H1 (cell line): ENCODE measurements around the gene ARMC9. TPM values are rescaled to one million over a fixed set of nuclear protein-coding genes. Genes with fewer than 3 reads are reported as not detected.

ENCODE experiments used
- CTCF ChIA-PET: fragments of 300-600 bp; sonication (Branson Sonifier 250); formaldehyde crosslinking; loops from one replicate; lab custom pipeline; 2021; ENCODE audit not compliant: partially characterized antibody; lab: Charles Lee
- POLR2A ChIA-PET: fragments of 300-600 bp; sonication (Branson Sonifier 250); formaldehyde crosslinking; loops from one replicate; lab custom pipeline; 2021; ENCODE audit warnings: inconsistent platforms; ENCODE audit not compliant: partially characterized antibody; lab: Charles Lee
- DNase-seq, 2 experiments: peaks; one replicate each; pipeline versions ENCODE4 v3.0.0 to v3.0.0-alpha.2; 2010 to 2022; ENCODE audit warnings: low spot score in 2 of 2, low read depth in 1 of 2, mixed read lengths in 1 of 2
- FAIRE-seq: peaks from 2 replicates; lab custom pipeline; 2011; peaks lifted over from hg19 to GRCh38; lab: Jason Lieb, UNC
- H2AFZ ChIP-seq: 2 replicates; pipeline ENCODE4 v1.8.1; 2012; ENCODE audit warnings: low read length, inconsistent platforms
- H2AK5ac ChIP-seq: 2 replicates; pipeline ENCODE4 v1.6.1; 2013; ENCODE audit warnings: low read depth, low read length
- H2BK120ac ChIP-seq: replicated peaks from 2 replicates; pipeline ENCODE3; 2013; ENCODE audit warnings: low read depth, low read length, inconsistent platforms
- H2BK12ac ChIP-seq: 2 replicates; pipeline ENCODE4 v1.6.1; 2013; ENCODE audit warnings: low read depth, low read length
- H2BK15ac ChIP-seq: 2 replicates; pipeline ENCODE4 v1.6.1; 2013; ENCODE audit warnings: low read length
- H2BK20ac ChIP-seq: 2 replicates; pipeline ENCODE4 v1.6.1; 2013; ENCODE audit warnings: low read length
- H2BK5ac ChIP-seq: 2 replicates; pipeline ENCODE4 v1.6.1; 2013; ENCODE audit warnings: low read depth, low read length
- H3K14ac ChIP-seq: 2 replicates; pipeline ENCODE4 v1.6.1; 2013; ENCODE audit warnings: inconsistent platforms; ENCODE audit not compliant: insufficient read length
- H3K18ac ChIP-seq: 2 replicates; pipeline ENCODE4 v1.6.1; 2013; ENCODE audit warnings: low read length; ENCODE audit errors: extremely low read depth
- H3K23ac ChIP-seq: 2 replicates; pipeline ENCODE4 v1.6.1; 2013; ENCODE audit warnings: inconsistent platforms; ENCODE audit not compliant: insufficient read length
- H3K23me2 ChIP-seq: 2 replicates; pipeline ENCODE4 v1.6.1; 2013; ENCODE audit warnings: low read depth, low read length
- H3K27ac ChIP-seq: 2 replicates; pipeline ENCODE4 v1.6.1; 2011; ENCODE audit warnings: low read depth, low read length, inconsistent platforms
- H3K27me3 ChIP-seq, 4 experiments: replicated peaks in 1 of 4; 1 replicate in 1 of 4; 2 replicates in 3 of 4; pipeline versions ENCODE4 v1.6.1 to v1.8.1; 2011 to 2013; ENCODE audit warnings: low read length in 3 of 4, mild to moderate bottlenecking in 3 of 4, inconsistent platforms in 2 of 4, mixed read lengths in 2 of 4, moderate library complexity in 1 of 4; ENCODE audit not compliant: control insufficient read depth in 3 of 4, insufficient read depth in 3 of 4; ENCODE audit errors: extremely low read depth in 1 of 4
- H3K36me3 ChIP-seq, 4 experiments: 2 replicates each; pipeline versions ENCODE4 v1.6.1 to v1.8.1; 2011 to 2013; ENCODE audit warnings: mild to moderate bottlenecking in 4 of 4, low read length in 3 of 4, moderate library complexity in 2 of 4, control low read depth in 1 of 4, inconsistent platforms in 1 of 4; ENCODE audit not compliant: insufficient read depth in 4 of 4, control insufficient read depth in 2 of 4
- H3K4ac ChIP-seq: replicated peaks from 2 replicates; pipeline ENCODE3; 2013; ENCODE audit warnings: low read length, low read depth, mixed read lengths, inconsistent platforms; ENCODE audit not compliant: insufficient read length
- H3K4me1 ChIP-seq, 4 experiments: replicated peaks in 1 of 4; 1 replicate in 1 of 4; 2 replicates in 3 of 4; pipeline versions ENCODE4 v1.6.1 to v1.8.1; 2011 to 2013; ENCODE audit warnings: low read length in 3 of 4, inconsistent platforms in 2 of 4, mixed read lengths in 1 of 4; ENCODE audit not compliant: insufficient read depth in 4 of 4, control insufficient read depth in 3 of 4
- H3K4me2 ChIP-seq, 2 experiments: 2 replicates each; pipeline versions ENCODE4 v1.6.1 to v1.8.1; 2011 to 2013; ENCODE audit warnings: low read depth in 2 of 2, low read length in 2 of 2, control low read depth in 1 of 2, inconsistent platforms in 1 of 2, mild to moderate bottlenecking in 1 of 2; ENCODE audit not compliant: insufficient read depth in 1 of 2
- H3K4me3 ChIP-seq, 4 experiments: fragments of 200-600, 300-600 bp in 1 of 4; sonication (generic), shearing (Covaris generic), sonication (Bioruptor Twin) in 1 of 4; 2 replicates each; pipeline versions ENCODE4 v1.5.1 to v1.8.1; 2011 to 2016; ENCODE audit warnings: low read length in 4 of 4, low read depth in 3 of 4, control low read depth in 2 of 4, inconsistent platforms in 2 of 4, mild to moderate bottlenecking in 2 of 4, mixed read lengths in 1 of 4, moderate library complexity in 1 of 4; ENCODE audit not compliant: insufficient read depth in 2 of 4; ENCODE audit errors: extremely low read depth in 1 of 4
- H3K56ac ChIP-seq: replicated peaks from 2 replicates; pipeline ENCODE3; 2013; ENCODE audit warnings: low read depth, mild to moderate bottlenecking, mixed read lengths, low read length, inconsistent platforms; ENCODE audit not compliant: insufficient read length
- H3K79me1 ChIP-seq: 2 replicates; pipeline ENCODE4 v1.6.1; 2013; ENCODE audit warnings: low read depth, low read length, control low read depth
- H3K79me2 ChIP-seq, 2 experiments: 2 replicates each; pipeline versions ENCODE4 v1.6.1 to v1.8.1; 2012 to 2013; ENCODE audit warnings: low read length in 2 of 2, mild to moderate bottlenecking in 2 of 2, inconsistent platforms in 1 of 2; ENCODE audit not compliant: insufficient read depth in 2 of 2, control insufficient read depth in 1 of 2
- H3K9ac ChIP-seq, 4 experiments: replicated peaks in 1 of 4; 1 replicate in 1 of 4; 2 replicates in 3 of 4; pipeline versions ENCODE4 v1.6.1 to v1.8.1; 2011 to 2013; ENCODE audit warnings: low read depth in 3 of 4, low read length in 3 of 4, control low read depth in 2 of 4, mild to moderate bottlenecking in 2 of 4, moderate library complexity in 2 of 4, inconsistent platforms in 1 of 4; ENCODE audit errors: extremely low read depth in 1 of 4
- H3K9me3 ChIP-seq, 2 experiments: 2 replicates each; pipeline versions ENCODE4 v1.6.1 to v1.8.1; 2012 to 2013; ENCODE audit warnings: mild to moderate bottlenecking in 2 of 2, moderate library complexity in 2 of 2, control low read depth in 1 of 2, inconsistent platforms in 1 of 2, low read depth in 1 of 2, low read length in 1 of 2, mixed read lengths in 1 of 2; ENCODE audit not compliant: insufficient read depth in 2 of 2
- H4K20me1 ChIP-seq, 2 experiments: replicated peaks in 1 of 2; 2 replicates each; pipeline versions ENCODE3 to v1.8.1; 2011 to 2013; ENCODE audit warnings: inconsistent platforms in 2 of 2, low read length in 2 of 2, mild to moderate bottlenecking in 1 of 2; ENCODE audit not compliant: insufficient read depth in 2 of 2, control insufficient read depth in 1 of 2
- H4K5ac ChIP-seq: 2 replicates; pipeline ENCODE4 v1.6.1; 2013; ENCODE audit warnings: low read length, low read depth, mixed read lengths, inconsistent platforms; ENCODE audit not compliant: insufficient read length
- H4K8ac ChIP-seq: 2 replicates; pipeline ENCODE4 v1.8.0; 2013; ENCODE audit warnings: mild to moderate bottlenecking, moderate library complexity, low read length, inconsistent platforms; ENCODE audit not compliant: insufficient read depth; ENCODE audit errors: extremely low read depth
- H4K91ac ChIP-seq: replicated peaks from 2 replicates; pipeline ENCODE3; 2013; ENCODE audit warnings: low read length, mixed read lengths, inconsistent platforms; ENCODE audit not compliant: insufficient read length
- ASH2L ChIP-seq: fragments of 200-600, 300-600 bp; sonication (generic); IDR thresholded peaks from one replicate; pipeline ENCODE4 v1.7.1; 2017; ENCODE audit warnings: low read length
- CTCF ChIP-seq, 3 experiments: IDR thresholded peaks; 1 replicate in 2 of 3; 2 replicates in 1 of 3; pipeline versions ENCODE4 v1.5.1 to v1.6.1; 2011; ENCODE audit warnings: low read length in 3 of 3, mild to moderate bottlenecking in 3 of 3, inconsistent platforms in 2 of 3, low read depth in 1 of 3, moderate library complexity in 1 of 3; ENCODE audit not compliant: insufficient read depth in 1 of 3; ENCODE audit errors: control extremely low read depth in 1 of 3
- FOSL1 ChIP-seq: IDR thresholded peaks from 2 replicates; pipeline ENCODE4 v1.6.1; 2011; ENCODE audit warnings: mild to moderate bottlenecking, low read depth, low read length, moderate library complexity; ENCODE audit not compliant: insufficient read depth
- POU5F1 ChIP-seq: IDR thresholded peaks from 2 replicates; pipeline ENCODE4 v1.6.1; 2011; ENCODE audit warnings: low read depth, mild to moderate bottlenecking, low read length, moderate library complexity
- RAD21 ChIP-seq, 2 experiments: IDR thresholded peaks in 1 of 2; conservative IDR thresholded peaks in 1 of 2; 2 replicates each; pipeline ENCODE4 v1.6.1; 2011; ENCODE audit warnings: low read depth in 2 of 2, low read length in 2 of 2, improper control_type of control experiment in 1 of 2, inconsistent platforms in 1 of 2, mild to moderate bottlenecking in 1 of 2, moderate library complexity in 1 of 2
- TCF12 ChIP-seq: IDR thresholded peaks from 2 replicates; pipeline ENCODE4 v1.6.1; 2011; ENCODE audit warnings: low read depth, mild to moderate bottlenecking, low read length
- YY1 ChIP-seq: IDR thresholded peaks from 2 replicates; pipeline ENCODE4 v1.6.1; 2011; ENCODE audit warnings: low read depth, mild to moderate bottlenecking, low read length
- WGBS, 2 experiments: shearing (Covaris generic) in 1 of 2; methylation state at CpG; one replicate each; pipeline versions ENCODE4 v1.1.6 to v1.1.7; 2013 to 2015; ENCODE audit warnings: low lambda C conversion rate in 2 of 2, mixed read lengths in 2 of 2, inconsistent platforms in 1 of 2, low coverage in 1 of 2, missing lambda C conversion rate in 1 of 2; ENCODE audit not compliant: insufficient replicate concordance in 2 of 2, insufficient coverage in 1 of 2, insufficient read length in 1 of 2; ENCODE audit errors: extremely low coverage in 1 of 2, missing lambda C conversion rate in 1 of 2; 5-methylcytosine and 5-hydroxymethylcytosine counted together
- polyA plus RNA-seq, 7 experiments: library from polyadenylated mRNA; depleted of rRNA in 3 of 7; stranded (reverse) in 5 of 7; unstranded in 2 of 7; fragments of >200 nt in 5 of 7; fragments of 200-250 nt in 2 of 7; gene quantifications; 1 replicate in 5 of 7; 2 replicates in 1 of 7; 4 replicates in 1 of 7; pipeline versions ENCODE4 v1.2.1 to v1.2.3, GENCODE V29; 2011 to 2013; ENCODE audit warnings: missing spikeins in 2 of 7, mixed read lengths in 2 of 7
- total RNA-seq: library from RNA; stranded (reverse); fragmentation: NEBNext Ultra II Directional; extraction: Animal tissue kit (Norgen Biotek cat#: 25700); gene quantifications from 2 replicates; pipeline ENCODE4 v1.2.1, GENCODE V29; 2021

Gene ARMC9
- total and polyA plus RNA-seq, 2 of the 8 experiments (the other 6 are each of a cell fraction or from before 2014, with no cell fraction given) = 23.2 to 36.1 TPM

GRCh38 chr2:231245249-231246094 is 47.0 kb downstream of the ARMC9 start:
- no peak overlapping the region for H2BK120ac ChIP-seq
- 87% methylated on average over 14 of the region's 14 CpGs; no CpG with 5 or more reads in 1 of the 2 experiments for WGBS, 2 experiments
- no peaks in the 10 kb centered on the region for H3K9me3 ChIP-seq
- H3K23ac ChIP-seq = no peak overlapping the region
- H3K18ac ChIP-seq = no peak overlapping the region
- H2AFZ ChIP-seq = no peak overlapping the region
- POLR2A ChIA-PET = interaction anchor here (0.7 to 3.7 kb wide), 6 partner anchors 10 to 213 kb away, joined by 3 to 13 read pairs (median 3); no protein-coding TSS in a partner anchor
- no peak overlapping the region for H3K14ac ChIP-seq
- H2BK15ac ChIP-seq = no peak overlapping the region
- no peak overlapping the region for H2AK5ac ChIP-seq
- no peak overlapping the region for H2BK20ac ChIP-seq
- H3K27me3 ChIP-seq = no peaks in the 10 kb centered on the region
- no peak for DNase-seq
- H4K5ac ChIP-seq = no peak overlapping the region
- H2BK5ac ChIP-seq = no peak overlapping the region
- no peaks in the 10 kb centered on the region for H3K79me1 ChIP-seq
- no peak overlapping the region for H4K8ac ChIP-seq
- H4K20me1 ChIP-seq = peaks cover 0 to 2% of the 10 kb centered on the region in 2 experiments
- no peak overlapping the region for H3K4ac ChIP-seq
- H4K91ac ChIP-seq = no peak overlapping the region
- H3K79me2 ChIP-seq = no peaks in the 10 kb centered on the region
- no peak for FAIRE-seq
- peaks cover 0 to 3% (median 0%) of the 10 kb centered on the region in 4 experiments; a peak in 2 of 7 replicates for H3K4me1 ChIP-seq
- CTCF ChIA-PET = interaction anchor here (0.6 to 12.3 kb wide), 17 partner anchors 17 to 236 kb away, joined by 3 to 78 read pairs (median 4); no protein-coding TSS in a partner anchor
- H3K27ac ChIP-seq = no peak overlapping the region
- no peak overlapping the region for H3K4me3 ChIP-seq
- H3K9ac ChIP-seq = no peak overlapping the region
- no peak overlapping the region for H2BK12ac ChIP-seq
- no peaks in the 10 kb centered on the region for H3K23me2 ChIP-seq
- peaks cover 0 to 10% (median 0%) of the 10 kb centered on the region in 4 experiments; a peak in 3 of 8 replicates for H3K36me3 ChIP-seq
- no peak overlapping the region for H3K4me2 ChIP-seq
- no peak overlapping the region for H3K56ac ChIP-seq
- TF ChIP-seq YY1 (no peak), ASH2L (no peak), CTCF (IDR thresholded peaks at IDR 0.05; ENCODE audit: control extremely low read depth in 1 of 3, insufficient read depth in 1 of 3, low read depth in 1 of 3, low read length in 3 of 3) (peak in 2 of 3 experiments; percentile 8 to 21; a peak in 2 of 4 replicates), TCF12 (no peak), RAD21 (IDR thresholded peaks at IDR 0.05 in 1 of 2, conservative IDR thresholded peaks at IDR 0.05 in 1 of 2; ENCODE audit: low read depth in 2 of 2, low read length in 2 of 2) (peak in 1 of 2 experiments; percentile 17; a peak in 1 of 4 replicates), FOSL1 (no peak), POU5F1 (no peak)
